GM19397 (cell line): ENCODE measurements around the gene COMMD1.

ENCODE experiments used
- ATAC-seq: cut with Tn5 transposase; IDR thresholded peaks from one replicate; pipeline ENCODE4 v1.9.1; 2021; ENCODE audit warnings: mild to moderate bottlenecking, moderate library complexity; ENCODE audit not compliant: unreplicated experiment

COMMD1 gene

DNA sequence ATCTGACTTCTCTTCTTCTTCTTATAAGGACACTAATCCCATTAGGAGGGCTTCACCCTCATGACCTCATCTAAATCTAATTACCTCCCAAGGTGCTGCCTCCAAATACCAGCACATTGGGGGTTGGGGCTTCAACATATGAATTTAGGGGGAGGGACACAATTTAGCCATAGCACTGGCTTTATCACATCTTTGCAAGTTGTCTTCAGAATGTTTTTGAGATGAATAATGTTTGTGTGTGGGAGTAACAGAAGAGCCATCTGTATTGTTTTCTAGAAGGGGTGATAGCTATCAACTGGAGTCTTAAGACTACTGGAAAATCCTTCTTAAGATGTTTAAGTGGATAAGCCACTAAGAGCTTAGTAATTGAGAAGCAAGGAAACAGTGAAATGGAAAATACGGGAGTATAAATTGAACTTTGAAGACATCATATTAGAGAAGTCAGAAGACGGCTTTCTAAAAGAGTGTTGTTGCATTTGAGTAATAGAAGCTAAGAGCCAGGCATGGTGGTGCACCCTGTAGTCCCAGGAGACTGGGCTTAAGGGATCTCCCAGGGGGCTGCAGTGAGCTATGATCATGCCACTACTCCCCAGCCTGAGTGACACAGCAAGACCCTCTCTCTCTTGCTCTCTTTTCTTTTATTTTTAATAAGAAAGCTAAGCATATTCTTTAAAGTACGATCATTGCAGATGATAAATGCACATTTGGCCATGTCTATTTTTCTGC is 257.8 kb downstream of the COMMD1 start:
- ATAC-seq = no peak

DNA sequence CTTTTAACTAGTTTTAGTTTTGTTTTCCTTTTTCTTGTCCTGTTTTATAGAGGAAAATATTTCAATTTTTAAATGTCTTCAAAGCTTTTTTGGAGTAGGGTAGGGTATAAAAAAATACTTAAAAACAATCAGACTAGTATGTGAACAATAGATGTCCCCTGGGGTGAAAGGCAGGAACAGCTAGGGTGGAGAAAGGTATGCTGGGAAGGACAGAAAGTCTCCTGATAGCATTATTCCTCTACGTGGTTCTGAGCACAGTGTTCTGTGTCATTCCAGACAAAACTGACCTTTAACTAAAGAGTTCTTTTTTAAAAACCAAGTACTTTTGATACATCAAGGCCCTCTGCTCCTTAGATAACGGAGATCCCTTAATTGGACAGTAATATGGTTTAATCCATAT is 258.4 kb downstream of the COMMD1 start:
- ATAC-seq = no peak

- no peak for ATAC-seq
These were observed 270.3 kb downstream of the COMMD1 start for GRCh38 chr2:62175728-62176127.

GRCh38 chr2:62176801-62177200 is 271.3 kb downstream of the COMMD1 start:
- no peak for ATAC-seq

- ATAC-seq = no peak
These were observed 272.0 kb downstream of the COMMD1 start for GRCh38 chr2:62177392-62178049.

DNA sequence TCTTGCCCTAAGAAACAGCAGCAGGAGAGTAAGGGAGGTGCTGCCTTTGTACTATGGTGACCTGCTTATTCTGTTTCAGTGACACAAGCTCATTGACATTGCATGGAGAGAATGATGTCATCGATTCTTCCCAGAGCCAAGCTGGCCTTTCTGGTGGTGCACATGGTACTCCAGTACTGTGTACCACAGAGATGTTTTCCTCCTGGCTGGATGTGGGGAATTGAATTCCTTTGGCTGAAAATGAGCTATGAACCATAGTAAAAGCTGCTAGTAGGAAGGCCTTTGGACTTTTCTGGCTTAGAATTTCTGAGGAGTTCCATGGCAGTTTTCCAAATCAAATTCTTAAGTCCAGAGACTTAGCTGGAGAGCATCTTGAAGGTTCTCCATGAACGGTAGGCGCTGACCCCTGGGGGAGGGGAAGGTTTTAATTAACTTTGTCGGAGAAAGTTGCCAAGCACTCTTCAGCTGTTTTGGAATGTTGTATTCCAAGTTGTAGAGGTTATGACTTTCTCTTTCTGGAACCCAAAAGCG is 273.3 kb downstream of the COMMD1 start:
- no peak for ATAC-seq

- ATAC-seq = no peak
These were observed 275.5 kb downstream of the COMMD1 start for GRCh38 chr2:62180975-62181374.

- no peak for ATAC-seq
These were observed 276.4 kb downstream of the COMMD1 start for GRCh38 chr2:62181843-62182242.

GRCh38 chr2:62184512-62185230 is 279.2 kb downstream of the COMMD1 start:
- ATAC-seq = no peak
